ENCODE results near the gene XXYLT1.

XXYLT1 gene

GRCh38 chr3:195265363-195265976 is 5.5 kb downstream of the XXYLT1 start:
- DNase-seq (ENCODE audit: extremely low read depth, insufficient read length) = no peak
- peaks cover 2% of the 10 kb centered on the region for H3K36me3 ChIP-seq (ENCODE audit: control insufficient read depth, insufficient read depth, low read length)
- no peaks in the 10 kb centered on the region for H3K27me3 ChIP-seq (replicated peaks; ENCODE audit: control insufficient read depth, insufficient read depth, low read length)
- TF ChIP-seq CTCF (IDR thresholded peaks at IDR 0.05; ENCODE audit: insufficient read depth, low read length, poor library complexity, severe bottlenecking) = no peak
- no peak overlapping the region for H3K4me3 ChIP-seq (replicated peaks; ENCODE audit: low read depth, low read length)

GRCh38 chr3:195263925-195264600 is 6.9 kb downstream of the XXYLT1 start:
- no peaks in the 10 kb centered on the region for H3K27me3 ChIP-seq (replicated peaks; ENCODE audit: control insufficient read depth, insufficient read depth, low read length)
- no peak for DNase-seq (ENCODE audit: extremely low read depth, insufficient read length)
- H3K36me3 ChIP-seq (ENCODE audit: control insufficient read depth, insufficient read depth, low read length) = peaks cover 2% of the 10 kb centered on the region
- no peak for TF ChIP-seq CTCF (IDR thresholded peaks at IDR 0.05; ENCODE audit: insufficient read depth, low read length, poor library complexity, severe bottlenecking)
- no peak overlapping the region for H3K4me3 ChIP-seq (replicated peaks; ENCODE audit: low read depth, low read length)

DNA sequence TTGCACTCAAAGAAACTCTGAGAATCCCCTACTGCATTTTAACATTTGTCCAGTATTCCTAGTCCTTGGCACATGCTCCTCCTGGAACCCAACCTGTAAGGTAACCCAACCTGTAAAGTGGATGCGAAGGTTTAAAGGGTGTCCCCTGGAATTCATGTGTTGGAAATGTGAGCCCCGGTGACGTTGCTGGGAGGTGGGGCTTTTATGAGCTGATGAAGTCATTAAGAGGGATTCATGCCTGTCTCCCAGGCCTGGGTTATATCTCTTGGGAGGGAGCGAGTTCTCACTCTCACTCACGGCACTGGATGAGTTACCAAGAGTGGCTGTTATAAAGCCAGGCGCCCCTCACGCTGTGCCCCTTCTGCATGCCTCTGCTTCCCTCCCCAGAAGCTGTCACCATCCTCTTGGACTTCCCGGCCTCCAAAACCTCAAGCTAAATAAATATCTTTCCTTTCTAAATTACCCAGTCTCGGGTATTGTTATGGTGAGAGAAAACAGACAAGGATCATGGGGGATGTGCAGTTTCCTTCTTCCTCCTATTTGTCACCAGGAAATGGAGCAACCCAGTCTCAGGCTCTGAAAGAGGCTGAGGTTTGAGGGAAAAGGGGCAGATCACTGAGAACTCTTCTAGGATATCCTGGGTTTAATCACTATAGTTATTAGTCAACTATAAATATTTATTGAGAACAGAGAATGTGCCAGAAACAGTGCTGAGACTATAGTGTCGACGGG is 7.6 kb downstream of the XXYLT1 start:
- no peak for DNase-seq (ENCODE audit: extremely low read depth, insufficient read length)
- Histone ChIP-seq H3K4me3 (replicated peaks; ENCODE audit: low read depth, low read length) (no peak overlapping the region), H3K36me3 (ENCODE audit: control insufficient read depth, insufficient read depth, low read length) (peaks cover 2% of the 10 kb centered on the region), H3K27me3 (replicated peaks; ENCODE audit: control insufficient read depth, insufficient read depth, low read length) (no peaks in the 10 kb centered on the region)
- no peak for TF ChIP-seq CTCF (IDR thresholded peaks at IDR 0.05; ENCODE audit: insufficient read depth, low read length, poor library complexity, severe bottlenecking)

GRCh38 chr3:195261925-195262324 is 9.0 kb downstream of the XXYLT1 start:
- Histone ChIP-seq H3K27me3 (replicated peaks; ENCODE audit: control insufficient read depth, insufficient read depth, low read length) (no peaks in the 10 kb centered on the region), H3K4me3 (replicated peaks; ENCODE audit: low read depth, low read length) (no peak overlapping the region), H3K36me3 (ENCODE audit: control insufficient read depth, insufficient read depth, low read length) (peaks cover 2% of the 10 kb centered on the region)
- DNase-seq (ENCODE audit: extremely low read depth, insufficient read length) = no peak
- TF ChIP-seq CTCF (IDR thresholded peaks at IDR 0.05; ENCODE audit: insufficient read depth, low read length, poor library complexity, severe bottlenecking) = no peak

DNA sequence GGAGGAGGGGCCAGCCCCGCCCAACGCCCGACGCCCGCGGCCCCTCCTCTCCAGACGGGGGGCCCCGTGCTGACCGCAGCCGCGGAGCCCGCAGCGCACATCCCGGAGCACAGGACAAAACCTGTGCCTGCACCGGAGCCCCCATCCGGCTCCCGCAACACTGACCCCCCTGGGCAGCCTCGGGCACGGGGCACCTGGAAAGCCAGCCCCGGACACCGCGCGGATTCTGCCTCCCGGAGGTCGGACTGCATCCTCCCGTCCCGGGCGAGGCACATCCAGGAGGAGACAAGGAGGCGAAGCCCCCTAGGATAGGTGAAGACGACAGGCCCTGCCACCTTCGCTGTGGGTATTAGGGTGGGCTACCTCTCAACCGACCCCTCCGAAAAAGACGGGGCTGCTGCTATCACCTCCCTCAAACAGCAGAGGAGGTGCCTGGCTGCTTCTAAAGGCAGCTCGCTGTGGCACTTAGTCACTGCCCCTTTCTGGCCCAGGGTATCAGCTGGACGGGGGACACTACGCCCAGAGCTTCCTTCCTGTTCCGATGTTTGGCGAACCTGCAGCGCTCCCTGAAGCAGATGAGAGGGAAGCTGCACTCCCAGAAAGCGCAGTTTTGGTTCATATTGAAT is 10.6 kb downstream of the XXYLT1 start:
- H3K4me3 ChIP-seq (replicated peaks; ENCODE audit: low read depth, low read length) = peak overlapping the region; percentile 71
- TF ChIP-seq CTCF (IDR thresholded peaks at IDR 0.05; ENCODE audit: insufficient read depth, low read length, poor library complexity, severe bottlenecking) = no peak
- no peaks in the 10 kb centered on the region for H3K27me3 ChIP-seq (replicated peaks; ENCODE audit: control insufficient read depth, insufficient read depth, low read length)
- peaks cover 1% of the 10 kb centered on the region; the same call in 1 of the 2 replicates for H3K36me3 ChIP-seq (ENCODE audit: control insufficient read depth, insufficient read depth, low read length)
- no peak for DNase-seq (ENCODE audit: extremely low read depth, insufficient read length)
